CD14-positive monocyte (primary cell): ENCODE results near the gene SETD4. TPM values are rescaled to one million over a fixed set of nuclear protein-coding genes. Genes with fewer than 3 reads are reported as not detected.

Experiments used
- DNase-seq, 3 donors: peaks; one replicate each; pipeline ENCODE4 v3.0.0-alpha.2; 2011 to 2022
- H2AFZ ChIP-seq: 2 replicates; pipeline ENCODE4 v1.6.0; 2012; ENCODE audit warnings: mild to moderate bottlenecking, low read depth, low read length, inconsistent platforms; ENCODE audit not compliant: insufficient read depth, poor library complexity, severe bottlenecking
- H3K27ac ChIP-seq, 2 donors: 1 replicate in 1 of 2; 2 replicates in 1 of 2; pipeline ENCODE4 v1.5.1; 2012 to 2013; ENCODE audit warnings: low read length in 2 of 2, control low read depth in 1 of 2, inconsistent platforms in 1 of 2, low read depth in 1 of 2, mild to moderate bottlenecking in 1 of 2
- H3K27me3 ChIP-seq, 2 donors: one replicate each; pipeline versions ENCODE4 v1.6.0 to v1.6.1; 2011 to 2013; ENCODE audit warnings: low read length in 2 of 2; ENCODE audit not compliant: control insufficient read depth in 2 of 2, insufficient read depth in 2 of 2
- H3K36me3 ChIP-seq, 2 donors: replicated peaks in 1 of 2; 1 replicate in 1 of 2; 2 replicates in 1 of 2; pipeline versions ENCODE4 v1.5.1 to v1.6.1; 2012 to 2013; ENCODE audit warnings: low read length in 2 of 2, control low read depth in 1 of 2, inconsistent platforms in 1 of 2, mild to moderate bottlenecking in 1 of 2; ENCODE audit not compliant: insufficient read depth in 2 of 2, control insufficient read depth in 1 of 2
- H3K4me1 ChIP-seq, 2 donors: 1 replicate in 1 of 2; 2 replicates in 1 of 2; pipeline versions ENCODE4 v1.5.1 to v1.6.1; 2012 to 2013; ENCODE audit warnings: low read length in 2 of 2, control low read depth in 1 of 2, inconsistent platforms in 1 of 2, mild to moderate bottlenecking in 1 of 2, moderate library complexity in 1 of 2; ENCODE audit not compliant: insufficient read depth in 2 of 2, control insufficient read depth in 1 of 2
- H3K4me2 ChIP-seq: replicated peaks from 2 replicates; pipeline ENCODE3; 2012; ENCODE audit warnings: low read length, moderate library complexity, mild to moderate bottlenecking; ENCODE audit not compliant: poor library complexity, severe bottlenecking; ENCODE audit errors: extremely low read depth
- H3K4me3 ChIP-seq, 3 experiments: fragments of 200-600 bp in 1 of 3; sonication (generic) in 1 of 3; replicated peaks in 1 of 3; 1 replicate in 2 of 3; 2 replicates in 1 of 3; pipeline ENCODE4 v1.5.1; 2011 to 2013; ENCODE audit warnings: low read length in 3 of 3, mild to moderate bottlenecking in 3 of 3, control low read depth in 2 of 3, low read depth in 2 of 3, inconsistent platforms in 1 of 3, moderate library complexity in 1 of 3
- H3K79me2 ChIP-seq: 2 replicates; pipeline ENCODE4 v1.6.0; 2012; ENCODE audit warnings: mild to moderate bottlenecking, control low read depth, inconsistent platforms, low read length, moderate library complexity; ENCODE audit not compliant: insufficient read depth
- H3K9ac ChIP-seq: 2 replicates; pipeline ENCODE4 v1.6.0; 2017; ENCODE audit warnings: low read length, mild to moderate bottlenecking; ENCODE audit not compliant: insufficient read depth, poor library complexity, severe bottlenecking
- H3K9me3 ChIP-seq, 2 donors: replicated peaks in 1 of 2; 1 replicate in 1 of 2; 2 replicates in 1 of 2; pipeline versions ENCODE4 v1.5.1 to v1.6.1; 2012 to 2013; ENCODE audit warnings: low read length in 2 of 2, control low read depth in 1 of 2; ENCODE audit not compliant: control insufficient read depth in 1 of 2, insufficient read depth in 1 of 2
- H4K20me1 ChIP-seq: 2 replicates; pipeline ENCODE4 v1.6.0; 2012; ENCODE audit warnings: mild to moderate bottlenecking, low read length, control low read depth, moderate library complexity; ENCODE audit not compliant: insufficient read depth
- H3K27ac Mint-ChIP-seq, 7 donors: one replicate each; pipeline ENCODE4 v1.8.0; 2020; ENCODE audit warnings: mild to moderate bottlenecking in 7 of 7, mixed read lengths in 7 of 7, moderate library complexity in 6 of 7, inconsistent platforms in 2 of 7
- H3K27me3 Mint-ChIP-seq, 3 donors: one replicate each; pipeline ENCODE4 v1.8.0; 2021 to 2022; ENCODE audit warnings: low read depth in 3 of 3, mild to moderate bottlenecking in 3 of 3, mixed read lengths in 3 of 3, moderate library complexity in 3 of 3, inconsistent platforms in 1 of 3
- H3K36me3 Mint-ChIP-seq, 2 donors: one replicate each; pipeline ENCODE4 v1.8.0; 2020; ENCODE audit warnings: mixed read lengths in 2 of 2, inconsistent platforms in 1 of 2, mild to moderate bottlenecking in 1 of 2
- H3K4me1 Mint-ChIP-seq: one replicate; pipeline ENCODE4 v1.8.0; 2020; ENCODE audit warnings: mild to moderate bottlenecking, mixed read lengths
- H3K4me3 Mint-ChIP-seq, 2 donors: one replicate each; pipeline ENCODE4 v1.8.0; 2020; ENCODE audit warnings: mild to moderate bottlenecking in 2 of 2, mixed read lengths in 2 of 2, moderate library complexity in 1 of 2
- H3K9me3 Mint-ChIP-seq, 7 donors: one replicate each; pipeline ENCODE4 v1.8.0; 2020 to 2022; ENCODE audit warnings: mixed read lengths in 7 of 7, mild to moderate bottlenecking in 6 of 7, moderate library complexity in 6 of 7, inconsistent platforms in 2 of 7
- WGBS: methylation state at CpG from one replicate; pipeline ENCODE4 v1.1.5; 2013; ENCODE audit warnings: missing lambda C conversion rate; ENCODE audit not compliant: insufficient coverage; 5-methylcytosine and 5-hydroxymethylcytosine counted together
- intact Hi-C, 2 donors: fragments of 100-400 bp; cut with micrococcal nuclease; formaldehyde crosslinking; loops; one replicate each; pipeline versions ENCODE4 v1.15.0 to v1.15.1; 2023
- polyA plus RNA-seq, 3 donors: library from polyadenylated mRNA; depleted of rRNA in 1 of 3; unstranded in 2 of 3; stranded (reverse) in 1 of 3; fragments of 300-500 nt in 2 of 3; fragments of >200 nt in 1 of 3; fragmentation: Illumina TruSeq in 2 of 3; gene quantifications; 1 replicate in 2 of 3; 2 replicates in 1 of 3; pipeline ENCODE4 v1.2.3, GENCODE V29; 2012 to 2021
- TF ChIP-seq, protein P1 (sequence below): fragments of 200-600 bp; IDR thresholded peaks from one replicate; pipeline ENCODE4 v1.8.0; 2022; ENCODE audit warnings: antibody characterized with exemption, mild to moderate bottlenecking

SETD4 gene
- polyA plus RNA-seq, 3 donors = 4.1 to 10.8 (median 4.3) TPM

DNA sequence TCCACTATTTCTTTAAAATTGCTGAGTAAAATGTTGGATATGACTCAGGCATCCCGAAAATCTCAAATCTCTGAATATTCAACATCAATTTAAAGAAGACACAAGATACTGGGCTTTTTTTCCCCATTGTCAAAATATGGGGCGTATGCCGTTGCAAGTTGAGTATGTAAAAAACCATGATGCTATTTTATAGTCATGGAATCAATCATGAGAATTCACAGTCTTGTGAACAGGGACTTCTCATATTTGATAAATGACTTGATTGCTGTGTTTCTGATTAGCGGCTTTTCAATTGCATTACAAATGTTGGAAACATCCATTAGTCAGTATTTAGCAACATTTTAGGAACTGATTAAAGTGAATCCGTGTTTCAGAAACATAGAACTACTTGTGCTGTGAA, 45.3 kb downstream of the SETD4 start:
- TF ChIP-seq, protein P1, sequence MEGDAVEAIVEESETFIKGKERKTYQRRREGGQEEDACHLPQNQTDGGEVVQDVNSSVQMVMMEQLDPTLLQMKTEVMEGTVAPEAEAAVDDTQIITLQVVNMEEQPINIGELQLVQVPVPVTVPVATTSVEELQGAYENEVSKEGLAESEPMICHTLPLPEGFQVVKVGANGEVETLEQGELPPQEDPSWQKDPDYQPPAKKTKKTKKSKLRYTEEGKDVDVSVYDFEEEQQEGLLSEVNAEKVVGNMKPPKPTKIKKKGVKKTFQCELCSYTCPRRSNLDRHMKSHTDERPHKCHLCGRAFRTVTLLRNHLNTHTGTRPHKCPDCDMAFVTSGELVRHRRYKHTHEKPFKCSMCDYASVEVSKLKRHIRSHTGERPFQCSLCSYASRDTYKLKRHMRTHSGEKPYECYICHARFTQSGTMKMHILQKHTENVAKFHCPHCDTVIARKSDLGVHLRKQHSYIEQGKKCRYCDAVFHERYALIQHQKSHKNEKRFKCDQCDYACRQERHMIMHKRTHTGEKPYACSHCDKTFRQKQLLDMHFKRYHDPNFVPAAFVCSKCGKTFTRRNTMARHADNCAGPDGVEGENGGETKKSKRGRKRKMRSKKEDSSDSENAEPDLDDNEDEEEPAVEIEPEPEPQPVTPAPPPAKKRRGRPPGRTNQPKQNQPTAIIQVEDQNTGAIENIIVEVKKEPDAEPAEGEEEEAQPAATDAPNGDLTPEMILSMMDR = no peak
- peaks cover 0 to 5% (median 3%) of the 10 kb centered on the region in 3 donors for H3K27me3 Mint-ChIP-seq

DNA sequence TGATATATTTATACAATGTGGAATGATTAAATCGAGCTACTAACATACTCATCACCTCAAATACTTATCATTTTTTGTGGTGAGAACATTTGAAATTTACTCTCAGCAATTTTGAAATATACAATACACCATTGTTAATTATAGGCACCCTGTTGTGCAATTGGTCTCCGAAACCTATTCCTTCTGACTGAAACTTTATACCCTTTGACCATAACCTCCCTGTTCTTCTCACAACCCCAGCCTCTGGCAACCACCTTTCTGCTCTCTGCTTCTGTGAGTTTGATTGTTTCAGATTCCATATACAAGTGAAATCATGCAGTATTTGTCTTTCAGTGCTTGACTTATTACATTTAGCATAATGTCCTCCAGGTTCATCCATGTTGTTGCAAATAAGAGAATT, 49.5 kb downstream of the SETD4 start:
- no peak overlapping the region for H3K4me2 ChIP-seq
- H3K9ac ChIP-seq = no peak overlapping the region
- H3K27ac ChIP-seq = no peak overlapping the region
- H3K36me3 Mint-ChIP-seq = no peaks in the 10 kb centered on the region
- TF ChIP-seq, protein P1 = no peak
- H3K4me3 Mint-ChIP-seq = no peak overlapping the region
- intact Hi-C loops = no loop called here
- H3K27me3 Mint-ChIP-seq = peaks cover 0 to 8% (median 3%) of the 10 kb centered on the region in 3 donors
- H3K27ac Mint-ChIP-seq = no peak overlapping the region
- peaks cover 0 to 6% of the 10 kb centered on the region in 2 donors for H3K27me3 ChIP-seq
- H2AFZ ChIP-seq = no peak overlapping the region
- DNase-seq = no peak
- WGBS = no CpG with 5 or more reads among the region's 2 CpGs
- no peaks in the 10 kb centered on the region for H3K36me3 ChIP-seq
- H3K9me3 Mint-ChIP-seq = peaks cover 0 to 1% (median 0%) of the 10 kb centered on the region in 7 donors
- H4K20me1 ChIP-seq = no peaks in the 10 kb centered on the region
- H3K4me1 ChIP-seq = no peaks in the 10 kb centered on the region
- H3K79me2 ChIP-seq = no peaks in the 10 kb centered on the region
- no peaks in the 10 kb centered on the region for H3K4me1 Mint-ChIP-seq
- no peak overlapping the region for H3K4me3 ChIP-seq
- H3K9me3 ChIP-seq = no peaks in the 10 kb centered on the region

More for the DNA sequence above, 45.3 kb downstream of the SETD4 start:
- intact Hi-C loops = no loop called here
- Mint-ChIP-seq H3K4me1 (no peaks in the 10 kb centered on the region), H3K27ac (no peak overlapping the region), H3K36me3 (no peaks in the 10 kb centered on the region), H3K4me3 (no peak overlapping the region), H3K9me3 (peaks cover 0 to 3% (median 0%) of the 10 kb centered on the region in 7 donors)
- Histone ChIP-seq H3K4me3 (no peak overlapping the region), H4K20me1 (no peaks in the 10 kb centered on the region), H3K79me2 (no peaks in the 10 kb centered on the region), H3K27ac (no peak overlapping the region), H2AFZ (no peak overlapping the region), H3K4me1 (no peaks in the 10 kb centered on the region), H3K9ac (no peak overlapping the region), H3K9me3 (no peaks in the 10 kb centered on the region), H3K36me3 (no peaks in the 10 kb centered on the region), H3K27me3 (peaks cover 0 to under 1% of the 10 kb centered on the region in 2 donors), H3K4me2 (no peak overlapping the region)
- no CpG with 5 or more reads among the region's 5 CpGs for WGBS
- DNase-seq = no peak
